Measurements from ENCODE around the gene FLVCR2.

The FLVCR2 gene

GRCh38 chr14:75649773-75650172 lies 71.4 kb downstream of the FLVCR2 start:
- no peak overlapping the region for H3K4me3 ChIP-seq (ENCODE audit: low read depth, low read length)
- TF ChIP-seq CTCF (conservative IDR thresholded peaks at IDR 0.05; ENCODE audit: low read depth, low read length) = no peak
- no peak for DNase-seq (ENCODE audit: low read depth)

DNA sequence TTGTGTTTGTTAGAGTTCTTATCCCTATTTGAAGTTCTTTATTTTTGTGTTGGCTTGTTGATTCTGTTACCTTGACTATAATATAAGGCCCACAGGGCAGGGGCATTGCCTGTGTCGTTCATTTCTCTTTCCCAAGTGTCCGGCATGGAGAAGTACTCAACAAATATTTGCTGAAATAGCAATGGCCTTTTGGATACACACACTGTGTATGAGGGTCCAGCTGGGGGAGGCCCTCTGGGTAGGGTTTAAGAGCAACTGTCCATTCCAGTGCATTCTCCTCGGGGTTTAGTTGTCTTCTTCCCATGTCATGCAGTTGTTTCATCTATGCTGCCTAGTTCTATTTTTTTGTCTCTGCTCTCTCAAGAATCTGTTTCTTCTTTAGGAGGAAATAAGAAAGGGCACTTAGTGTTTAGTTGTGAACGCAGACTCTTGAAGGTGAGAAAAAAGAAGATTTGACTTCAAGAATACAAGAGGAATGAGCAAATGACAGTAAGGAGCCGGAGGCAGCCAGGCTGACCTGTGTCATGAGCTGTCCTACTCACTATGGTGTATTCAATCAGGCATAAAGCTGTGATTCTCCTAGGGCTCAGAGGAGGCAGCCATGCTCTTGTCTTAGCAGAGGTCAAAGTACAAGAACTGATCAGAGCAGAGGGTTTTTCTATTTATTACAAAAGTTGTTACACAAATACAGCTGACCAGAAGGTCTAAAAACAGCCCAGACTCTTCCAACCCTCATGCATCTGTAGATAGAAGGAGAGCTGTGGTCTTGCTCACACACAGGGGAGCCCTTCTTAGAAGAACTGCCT lies 72.0 kb downstream of the FLVCR2 start:
- H3K4me3 ChIP-seq (ENCODE audit: low read depth, low read length) = no peak overlapping the region
- no peak for DNase-seq (ENCODE audit: low read depth)
- no peak for TF ChIP-seq CTCF (conservative IDR thresholded peaks at IDR 0.05; ENCODE audit: low read depth, low read length)

- H3K4me3 ChIP-seq (ENCODE audit: low read depth, low read length) = no peak overlapping the region
- TF ChIP-seq CTCF (conservative IDR thresholded peaks at IDR 0.05; ENCODE audit: low read depth, low read length) = no peak
- no peak for DNase-seq (ENCODE audit: low read depth)
These were observed 75.1 kb downstream of the FLVCR2 start for GRCh38 chr14:75653563-75653962.

- no peak overlapping the region for H3K4me3 ChIP-seq (ENCODE audit: low read depth, low read length)
- TF ChIP-seq CTCF (conservative IDR thresholded peaks at IDR 0.05; ENCODE audit: low read depth, low read length) = peak; percentile 98
- peak; percentile 82 for DNase-seq (ENCODE audit: low read depth)
These were observed 75.8 kb downstream of the FLVCR2 start for GRCh38 chr14:75654127-75654732.

DNA sequence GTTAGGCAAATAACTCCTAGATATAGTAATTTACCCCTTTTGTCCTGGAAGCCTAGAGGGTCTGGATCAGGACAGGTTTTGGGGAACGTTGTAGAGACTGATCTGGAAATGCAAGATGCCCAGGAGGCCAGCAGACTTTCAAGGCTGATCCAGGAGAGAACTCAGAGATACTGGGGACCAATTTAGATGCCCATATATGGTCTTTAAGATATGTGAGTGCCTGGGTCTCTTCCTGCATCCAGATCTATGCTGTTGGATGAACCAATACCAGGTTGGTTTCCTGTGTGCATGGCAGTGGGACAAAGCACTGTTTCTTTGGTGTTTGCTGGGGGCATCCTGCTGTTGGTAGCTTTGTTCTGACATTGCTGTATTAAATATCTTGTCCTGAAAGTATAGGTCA lies 76.8 kb downstream of the FLVCR2 start:
- TF ChIP-seq CTCF (conservative IDR thresholded peaks at IDR 0.05; ENCODE audit: low read depth, low read length) = no peak
- DNase-seq (ENCODE audit: low read depth) = no peak
- H3K4me3 ChIP-seq (ENCODE audit: low read depth, low read length) = no peak overlapping the region

- no peak overlapping the region for H3K4me3 ChIP-seq (ENCODE audit: low read depth, low read length)
- DNase-seq (ENCODE audit: low read depth) = no peak
- TF ChIP-seq CTCF (conservative IDR thresholded peaks at IDR 0.05; ENCODE audit: low read depth, low read length) = no peak
These were observed 78.9 kb downstream of the FLVCR2 start for GRCh38 chr14:75657331-75657730.

DNA sequence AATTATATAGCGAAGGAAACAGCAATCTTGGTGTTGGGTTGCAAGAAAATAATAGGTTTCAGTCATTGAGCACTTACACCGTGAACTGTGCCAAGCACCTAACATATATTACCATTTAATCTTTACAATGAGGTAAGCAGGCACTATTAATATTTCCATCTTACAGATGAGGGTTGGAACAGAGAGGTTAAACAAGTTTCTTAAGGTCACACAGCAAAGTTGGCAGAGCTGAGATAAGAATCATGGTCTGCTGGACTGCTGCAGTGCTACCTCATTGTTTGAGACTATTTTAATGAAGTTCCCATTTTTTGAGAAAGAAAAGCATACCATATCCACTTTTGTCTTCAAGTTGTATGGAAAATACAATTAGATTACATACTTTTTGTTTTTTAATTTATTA lies 80.5 kb downstream of the FLVCR2 start:
- no peak for DNase-seq (ENCODE audit: low read depth)
- H3K4me3 ChIP-seq (ENCODE audit: low read depth, low read length) = no peak overlapping the region
- no peak for TF ChIP-seq CTCF (conservative IDR thresholded peaks at IDR 0.05; ENCODE audit: low read depth, low read length)
